Spinal cord (tissue), 10 donors: ENCODE results near the gene PTGIS. TPM values are rescaled to one million over a fixed set of nuclear protein-coding genes. Genes with fewer than 3 reads are reported as not detected.
"Not testable (repeated sequence)": the region's sequence is repeated elsewhere in the genome, so short reads cannot be mapped to it uniquely, and the experiment has no call there.

ENCODE experiments used
- DNase-seq, 6 donors: peaks; one replicate each; pipeline versions ENCODE4 v3.0.0 to v3.0.0-alpha.2; 2013 to 2015; ENCODE audit warnings: low spot score in 6 of 6, low read depth in 4 of 6
- H3K27ac ChIP-seq: one replicate; pipeline ENCODE4 v1.5.1; 2013; ENCODE audit warnings: low read depth, low read length, control low read depth
- H3K27me3 ChIP-seq: one replicate; pipeline ENCODE4 v1.6.1; 2013; ENCODE audit warnings: low read length; ENCODE audit not compliant: control insufficient read depth, insufficient read depth
- H3K36me3 ChIP-seq: one replicate; pipeline ENCODE4 v1.6.1; 2013; ENCODE audit warnings: low read length; ENCODE audit not compliant: control insufficient read depth, insufficient read depth
- H3K4me1 ChIP-seq: one replicate; pipeline ENCODE4 v1.6.1; 2013; ENCODE audit warnings: low read length; ENCODE audit not compliant: control insufficient read depth, insufficient read depth
- H3K4me3 ChIP-seq: one replicate; pipeline ENCODE4 v1.5.1; 2013; ENCODE audit warnings: low read depth, low read length, control low read depth
- H3K9me3 ChIP-seq: one replicate; pipeline ENCODE4 v1.6.1; 2013; ENCODE audit warnings: low read length; ENCODE audit not compliant: control insufficient read depth, insufficient read depth
- WGBS: methylation state at CpG from one replicate; pipeline ENCODE4 v1.1.5; 2013; ENCODE audit warnings: missing lambda C conversion rate; ENCODE audit not compliant: insufficient coverage; 5-methylcytosine and 5-hydroxymethylcytosine counted together
- long read RNA-seq, 4 donors: transcript quantifications; one replicate each; lab custom pipeline, GENCODE V29; 2026
- polyA plus RNA-seq, 2 donors: library from polyadenylated mRNA; unstranded; fragments of 120-200 nt; gene quantifications; one replicate each; pipeline ENCODE4 v1.2.1, GENCODE V29; 2013; ENCODE audit not compliant: insufficient read length in 2 of 2
- total RNA-seq, 2 donors: library from RNA; depleted of rRNA in 1 of 2; stranded (reverse); fragments of 120-200 nt in 1 of 2; fragments of >200 nt in 1 of 2; gene quantifications; one replicate each; pipeline versions ENCODE4 v1.2.3 to v1.2.4, GENCODE V29; 2013 to 2014
- donor health status: healthy.

PTGIS gene
- total RNA-seq (10 to 100 TPM; 18.4 to 27.5 TPM), polyA plus RNA-seq (10 to 100 TPM; 13.8 to 15.8 TPM)
- long read RNA-seq, donor 1 = 0 reads
- long read RNA-seq, donor 2 = 0 reads
- long read RNA-seq, donor 3 = 0 reads
- long read RNA-seq, donor 4, full-length matches to known transcripts = 1 of 1 reads
- long read RNA-seq, donor 4, partial matches to known transcripts = 0 of 1 reads
- long read RNA-seq, donor 4, other reads (novel, unspliced or antisense) = 0 of 1 reads

GRCh38 chr20:49567421-49568277 lies at the start of gene PTGIS:
TSS of gene PTGIS (minus strand) at chr20:49568137. CDS start at chr20:49568116, 21 bp downstream.
- Histone ChIP-seq H3K27ac (peak within 1 kb of the TSS; percentile 70), H3K9me3 (no peaks in the 10 kb centered on the region), H3K27me3 (peaks cover 4% of the 10 kb centered on the region), H3K4me1 (peaks cover 22% of the 10 kb centered on the region), H3K4me3 (peak within 1 kb of the TSS; percentile 59), H3K36me3 (no peaks in the 10 kb centered on the region)
- DNase-seq = peak in 2 of 6 donors; percentile 64 to 67
- 4% methylated on average over 50 of the region's 70 CpGs for WGBS

DNA sequence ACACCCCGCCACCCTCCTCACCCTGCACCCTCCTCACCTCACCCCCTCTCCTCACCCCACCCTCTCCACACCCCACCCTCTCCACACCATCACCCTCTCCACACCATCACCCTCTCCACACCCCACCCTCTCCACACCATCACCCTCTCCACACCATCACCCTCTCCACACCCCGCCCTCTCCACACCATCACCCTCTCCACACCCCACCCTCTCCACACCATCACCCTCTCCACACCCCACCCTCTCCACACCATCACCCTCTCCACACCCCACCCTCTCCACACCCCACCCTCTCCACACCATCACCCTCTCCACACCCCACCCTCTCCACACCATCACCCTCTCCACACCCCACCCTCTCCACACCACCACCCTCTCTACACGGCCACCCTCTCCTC lies 49.5 kb upstream of the PTGIS start:
- H3K27ac ChIP-seq, DNase-seq, H3K36me3 ChIP-seq, H3K27me3 ChIP-seq, H3K4me3 ChIP-seq, H3K9me3 ChIP-seq: not testable (repeated sequence)
- H3K4me1 ChIP-seq = peaks cover 11% of the 10 kb centered on the region
- 76% methylated on average over 1 of the region's 3 CpGs for WGBS

DNA sequence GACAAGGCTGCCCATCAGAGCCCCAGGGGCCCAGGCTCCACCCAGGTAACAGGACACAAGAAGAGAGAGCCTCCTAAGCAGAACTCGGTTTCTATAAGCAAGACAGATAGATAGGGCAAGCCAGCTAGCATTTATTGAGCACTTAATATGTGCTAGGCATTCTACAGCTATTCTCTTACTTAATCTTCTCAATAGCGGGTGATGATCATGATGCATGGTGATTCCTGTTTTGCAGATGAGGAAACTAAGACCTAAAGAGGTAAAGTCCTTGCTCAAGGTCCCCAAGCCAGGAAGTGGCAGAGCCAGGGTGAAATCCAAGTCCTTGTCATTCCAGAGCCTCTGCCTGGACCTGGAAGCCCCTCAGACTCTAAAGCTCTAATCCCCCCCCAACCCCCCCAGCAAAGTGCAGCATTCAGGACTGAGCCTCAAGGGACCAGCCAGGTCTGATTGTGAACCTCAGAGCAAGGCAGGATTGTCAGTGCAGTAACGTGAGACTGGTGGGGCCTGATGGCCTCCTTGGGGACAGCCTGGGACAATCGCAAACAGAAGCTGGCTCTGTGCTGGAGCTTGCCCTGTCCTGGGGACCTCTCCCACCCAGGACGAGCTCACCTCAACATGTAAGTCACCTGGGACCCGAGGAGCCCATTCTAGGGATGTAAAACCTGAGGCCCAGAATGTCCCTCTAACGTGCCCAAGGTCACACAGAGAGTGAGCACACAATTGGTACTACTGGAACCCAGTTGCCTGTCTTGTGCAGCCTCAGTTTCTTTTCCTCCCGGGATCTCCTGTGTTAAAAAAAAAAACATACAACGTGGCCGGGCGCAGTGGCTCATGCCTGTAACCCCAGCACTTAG lies 48.4 kb upstream of the PTGIS start:
- H3K27ac ChIP-seq = no peak overlapping the region
- H3K27me3 ChIP-seq = no peaks in the 10 kb centered on the region
- no peak overlapping the region for H3K4me3 ChIP-seq
- H3K36me3 ChIP-seq = no peaks in the 10 kb centered on the region
- DNase-seq = no peak
- H3K4me1 ChIP-seq = peaks cover 17% of the 10 kb centered on the region
- no peaks in the 10 kb centered on the region for H3K9me3 ChIP-seq
- 94% methylated on average over 9 of the region's 11 CpGs for WGBS

GRCh38 chr20:49615401-49616153 lies 47.6 kb upstream of the PTGIS start:
- 79% methylated on average over 14 of the region's 15 CpGs for WGBS
- Histone ChIP-seq H3K36me3 (no peaks in the 10 kb centered on the region), H3K27me3 (no peaks in the 10 kb centered on the region), H3K27ac (no peak overlapping the region), H3K4me1 (peaks cover 20% of the 10 kb centered on the region), H3K9me3 (no peaks in the 10 kb centered on the region), H3K4me3 (no peak overlapping the region)
- no peak for DNase-seq

DNA sequence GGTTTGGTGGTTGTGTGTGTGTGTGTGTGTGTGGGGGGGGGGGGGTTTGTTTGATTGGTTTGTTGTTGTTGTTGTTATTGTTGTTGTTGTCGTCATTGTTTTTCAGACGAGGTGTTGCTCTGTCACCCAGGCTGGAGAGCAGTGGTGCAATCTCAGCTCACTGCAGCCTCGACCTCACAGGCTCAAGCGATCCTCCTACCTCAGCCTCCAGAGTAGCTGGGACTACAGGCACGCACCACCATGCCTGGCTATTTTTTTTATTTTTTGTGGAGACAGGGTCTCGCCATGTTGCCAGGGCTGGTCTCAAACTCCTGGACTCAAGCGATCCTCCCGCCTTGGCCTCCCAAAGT lies 47.1 kb upstream of the PTGIS start:
- not testable (repeated sequence) for H3K9me3 ChIP-seq, H3K36me3 ChIP-seq, H3K27me3 ChIP-seq, H3K27ac ChIP-seq, H3K4me3 ChIP-seq, DNase-seq
- 90% methylated on average over 6 of the region's 8 CpGs for WGBS
- H3K4me1 ChIP-seq = peaks cover 20% of the 10 kb centered on the region

- WGBS = 69% methylated on average over 7 of the region's 13 CpGs
- Histone ChIP-seq H3K4me3 (no peak overlapping the region), H3K4me1 (peaks cover 20% of the 10 kb centered on the region), H3K27me3 (no peaks in the 10 kb centered on the region), H3K9me3 (no peaks in the 10 kb centered on the region), H3K36me3 (no peaks in the 10 kb centered on the region), H3K27ac (no peak overlapping the region)
- DNase-seq = no peak
Observed at GRCh38 chr20:49614338-49615050, 46.6 kb upstream of the PTGIS start.

DNA sequence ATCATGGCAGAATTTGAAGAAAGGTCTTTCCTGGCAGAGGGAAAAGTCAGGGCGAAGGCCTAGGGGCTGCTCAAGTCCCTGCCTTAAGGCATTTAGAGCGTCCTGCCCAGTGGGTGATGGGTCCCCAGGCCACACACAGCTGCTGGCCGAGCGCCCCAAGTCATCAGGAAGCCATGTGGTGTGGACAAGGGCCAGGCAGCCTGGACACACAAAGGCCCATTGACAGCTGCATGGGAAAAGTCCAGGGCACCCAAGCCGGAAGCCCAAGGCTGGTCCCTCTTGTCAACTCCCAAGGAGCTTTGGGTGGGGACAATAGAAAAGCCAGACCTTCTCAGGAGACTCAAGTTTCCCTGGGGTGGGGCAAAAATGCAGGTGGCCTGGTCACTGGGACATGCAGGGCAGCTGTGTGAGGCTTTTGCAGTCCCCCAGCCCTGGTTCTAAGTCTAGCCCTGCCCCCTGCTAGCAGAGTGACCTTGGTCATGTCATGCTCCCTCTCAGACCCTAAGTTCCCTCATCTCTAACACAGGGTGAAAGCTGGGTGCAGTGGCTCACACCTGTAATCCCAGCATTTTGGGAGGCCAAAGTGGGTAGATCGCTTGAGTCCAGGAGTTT lies 44.3 kb upstream of the PTGIS start:
- 64% methylated on average over 6 of the region's 6 CpGs for WGBS
- H3K36me3 ChIP-seq = no peaks in the 10 kb centered on the region
- peaks cover 24% of the 10 kb centered on the region for H3K4me1 ChIP-seq
- peaks cover 3% of the 10 kb centered on the region for H3K27me3 ChIP-seq
- DNase-seq = peak in 1 of 6 donors; percentile 76
- no peak overlapping the region for H3K27ac ChIP-seq
- no peaks in the 10 kb centered on the region for H3K9me3 ChIP-seq
- no peak overlapping the region for H3K4me3 ChIP-seq

DNA sequence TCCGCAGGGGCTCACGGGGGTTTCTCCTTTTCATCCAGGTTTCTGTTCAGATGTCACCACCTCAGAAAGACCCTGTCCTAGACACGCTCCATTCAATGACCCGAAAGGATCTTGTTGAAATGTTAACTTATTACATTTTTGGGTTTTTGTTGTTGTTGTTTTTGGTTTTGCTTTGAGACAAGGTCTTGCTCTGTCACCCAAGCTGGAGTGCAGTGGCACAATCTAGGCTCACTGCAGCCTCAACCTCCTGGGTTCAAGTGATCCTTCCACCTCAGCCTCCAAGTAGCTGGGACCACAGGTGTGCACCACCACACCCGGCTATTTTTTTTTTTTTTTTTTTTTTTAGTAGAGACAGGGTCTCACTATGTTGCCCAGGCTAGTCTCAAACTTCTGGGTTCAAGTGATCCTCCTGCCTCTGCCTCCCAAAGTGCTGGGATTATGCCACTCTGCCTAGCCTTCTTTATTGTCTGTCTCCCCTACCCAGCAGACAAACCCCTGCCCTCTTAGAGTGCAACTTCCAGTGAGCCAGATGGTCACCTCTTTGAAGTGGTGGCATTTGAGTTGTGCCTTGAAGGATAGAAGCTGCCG lies 43.7 kb upstream of the PTGIS start:
- H3K4me1 ChIP-seq = peaks cover 24% of the 10 kb centered on the region
- 89% methylated on average over 1 of the region's 6 CpGs for WGBS
- not testable (repeated sequence) for H3K9me3 ChIP-seq, DNase-seq, H3K27me3 ChIP-seq, H3K27ac ChIP-seq, H3K36me3 ChIP-seq, H3K4me3 ChIP-seq
